HCT116 (cell line): ENCODE measurements around the gene CPNE4.

Source experiments
- CEBPB ChIP-seq: IDR thresholded peaks from 2 replicates; pipeline ENCODE4 v1.6.1; 2012; ENCODE audit warnings: low read depth
- CTCF ChIP-seq, 3 experiments: fragments of 200-600 bp in 1 of 3; sonication (generic) in 1 of 3; IDR thresholded peaks in 2 of 3; conservative IDR thresholded peaks in 1 of 3; 2 replicates each; pipeline ENCODE4 v1.5.1; 2012 to 2017; ENCODE audit warnings: low read depth in 2 of 3, low read length in 2 of 3, antibody characterized with exemption in 1 of 3, borderline replicate concordance in 1 of 3, control low read depth in 1 of 3, mild to moderate bottlenecking in 1 of 3, mixed read lengths in 1 of 3, mixed run types in 1 of 3, moderate library complexity in 1 of 3; ENCODE audit not compliant: insufficient read depth in 1 of 3
- ZNF274 ChIP-seq: fragments of 200-500 bp; sonication (Bioruptor generic); IDR thresholded peaks from 2 replicates; pipeline ENCODE4 v1.6.1; 2014; ENCODE audit warnings: mild to moderate bottlenecking, low read depth, low read length, inconsistent platforms
- TF ChIP-seq, protein P1 (sequence below): IDR thresholded peaks from 2 replicates; pipeline ENCODE4 v1.6.1; 2012; ENCODE audit warnings: low read depth
- TF ChIP-seq, protein P2 (sequence below): IDR thresholded peaks from 2 replicates; pipeline ENCODE4 v1.6.1; 2012

DNA sequence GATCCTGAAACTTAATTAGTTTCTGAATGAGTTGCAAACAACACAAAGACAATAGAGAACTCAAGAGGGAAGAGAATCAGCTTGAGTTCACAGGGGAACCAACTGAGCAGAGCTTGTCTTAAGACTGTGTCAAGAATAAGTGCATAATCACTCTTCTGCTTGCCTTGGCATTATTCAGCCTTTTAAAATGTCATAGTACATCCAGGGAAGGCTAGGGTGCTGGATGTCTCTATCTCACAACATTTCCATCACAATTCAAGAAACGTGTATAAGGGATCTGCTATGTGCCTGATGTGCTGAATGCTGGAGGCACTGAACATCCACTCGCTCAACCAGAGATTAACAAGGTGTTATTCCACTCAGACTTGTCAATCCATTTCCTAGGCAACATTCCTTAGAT is 122.6 kb downstream of the CPNE4 start:
- TF ChIP-seq CTCF (IDR thresholded peaks at IDR 0.05 in 2 of 3, conservative IDR thresholded peaks at IDR 0.05 in 1 of 3; ENCODE audit: borderline replicate concordance in 1 of 3, insufficient read depth in 1 of 3, low read depth in 2 of 3, low read length in 2 of 3) (no peak), ZNF274 (no peak), CEBPB (no peak)
- TF ChIP-seq, protein P1, sequence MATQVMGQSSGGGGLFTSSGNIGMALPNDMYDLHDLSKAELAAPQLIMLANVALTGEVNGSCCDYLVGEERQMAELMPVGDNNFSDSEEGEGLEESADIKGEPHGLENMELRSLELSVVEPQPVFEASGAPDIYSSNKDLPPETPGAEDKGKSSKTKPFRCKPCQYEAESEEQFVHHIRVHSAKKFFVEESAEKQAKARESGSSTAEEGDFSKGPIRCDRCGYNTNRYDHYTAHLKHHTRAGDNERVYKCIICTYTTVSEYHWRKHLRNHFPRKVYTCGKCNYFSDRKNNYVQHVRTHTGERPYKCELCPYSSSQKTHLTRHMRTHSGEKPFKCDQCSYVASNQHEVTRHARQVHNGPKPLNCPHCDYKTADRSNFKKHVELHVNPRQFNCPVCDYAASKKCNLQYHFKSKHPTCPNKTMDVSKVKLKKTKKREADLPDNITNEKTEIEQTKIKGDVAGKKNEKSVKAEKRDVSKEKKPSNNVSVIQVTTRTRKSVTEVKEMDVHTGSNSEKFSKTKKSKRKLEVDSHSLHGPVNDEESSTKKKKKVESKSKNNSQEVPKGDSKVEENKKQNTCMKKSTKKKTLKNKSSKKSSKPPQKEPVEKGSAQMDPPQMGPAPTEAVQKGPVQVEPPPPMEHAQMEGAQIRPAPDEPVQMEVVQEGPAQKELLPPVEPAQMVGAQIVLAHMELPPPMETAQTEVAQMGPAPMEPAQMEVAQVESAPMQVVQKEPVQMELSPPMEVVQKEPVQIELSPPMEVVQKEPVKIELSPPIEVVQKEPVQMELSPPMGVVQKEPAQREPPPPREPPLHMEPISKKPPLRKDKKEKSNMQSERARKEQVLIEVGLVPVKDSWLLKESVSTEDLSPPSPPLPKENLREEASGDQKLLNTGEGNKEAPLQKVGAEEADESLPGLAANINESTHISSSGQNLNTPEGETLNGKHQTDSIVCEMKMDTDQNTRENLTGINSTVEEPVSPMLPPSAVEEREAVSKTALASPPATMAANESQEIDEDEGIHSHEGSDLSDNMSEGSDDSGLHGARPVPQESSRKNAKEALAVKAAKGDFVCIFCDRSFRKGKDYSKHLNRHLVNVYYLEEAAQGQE, result no peak
- TF ChIP-seq, protein P2, sequence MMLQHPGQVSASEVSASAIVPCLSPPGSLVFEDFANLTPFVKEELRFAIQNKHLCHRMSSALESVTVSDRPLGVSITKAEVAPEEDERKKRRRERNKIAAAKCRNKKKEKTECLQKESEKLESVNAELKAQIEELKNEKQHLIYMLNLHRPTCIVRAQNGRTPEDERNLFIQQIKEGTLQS, result no peak
